GM12872 (cell line): ENCODE measurements around the gene CNP.

Experiments used
- TF ChIP-seq, protein P1 (sequence below): IDR thresholded peaks from 3 replicates; pipeline ENCODE4 v1.5.1; 2011; ENCODE audit warnings: low read depth, mild to moderate bottlenecking, low read length, moderate library complexity; ENCODE audit not compliant: insufficient read depth

The CNP gene

DNA sequence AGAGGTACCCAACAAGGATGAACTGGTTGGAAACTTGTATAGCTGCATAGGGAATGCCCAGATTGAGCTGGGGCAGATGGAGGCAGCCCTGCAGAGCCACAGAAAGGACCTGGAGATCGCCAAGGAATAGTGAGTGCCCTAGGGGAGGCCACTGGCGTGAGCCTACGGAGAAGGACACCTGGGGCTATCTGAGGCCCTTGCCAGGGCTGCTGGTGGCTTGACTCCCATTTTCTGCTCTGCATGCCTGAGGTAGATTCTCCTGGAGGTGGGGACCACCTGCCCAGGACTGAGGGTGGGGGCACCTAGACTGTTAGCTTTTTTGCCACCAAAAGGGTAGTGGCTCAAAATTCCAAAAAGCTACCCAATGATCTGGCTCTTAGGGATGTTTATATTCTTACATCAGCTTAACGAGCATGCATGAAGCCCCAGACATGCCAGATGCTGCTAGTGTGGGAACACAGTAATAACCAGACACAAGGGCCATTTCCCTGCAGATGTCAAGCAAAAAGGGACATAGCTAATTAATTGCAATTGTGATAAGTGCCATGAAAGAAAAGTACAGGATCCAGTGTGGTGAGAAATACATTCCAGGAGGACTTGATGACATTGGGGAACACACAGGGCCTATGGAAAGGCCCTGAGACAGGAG, 27.4 kb upstream of the CNP start:
- TF ChIP-seq, protein P1, sequence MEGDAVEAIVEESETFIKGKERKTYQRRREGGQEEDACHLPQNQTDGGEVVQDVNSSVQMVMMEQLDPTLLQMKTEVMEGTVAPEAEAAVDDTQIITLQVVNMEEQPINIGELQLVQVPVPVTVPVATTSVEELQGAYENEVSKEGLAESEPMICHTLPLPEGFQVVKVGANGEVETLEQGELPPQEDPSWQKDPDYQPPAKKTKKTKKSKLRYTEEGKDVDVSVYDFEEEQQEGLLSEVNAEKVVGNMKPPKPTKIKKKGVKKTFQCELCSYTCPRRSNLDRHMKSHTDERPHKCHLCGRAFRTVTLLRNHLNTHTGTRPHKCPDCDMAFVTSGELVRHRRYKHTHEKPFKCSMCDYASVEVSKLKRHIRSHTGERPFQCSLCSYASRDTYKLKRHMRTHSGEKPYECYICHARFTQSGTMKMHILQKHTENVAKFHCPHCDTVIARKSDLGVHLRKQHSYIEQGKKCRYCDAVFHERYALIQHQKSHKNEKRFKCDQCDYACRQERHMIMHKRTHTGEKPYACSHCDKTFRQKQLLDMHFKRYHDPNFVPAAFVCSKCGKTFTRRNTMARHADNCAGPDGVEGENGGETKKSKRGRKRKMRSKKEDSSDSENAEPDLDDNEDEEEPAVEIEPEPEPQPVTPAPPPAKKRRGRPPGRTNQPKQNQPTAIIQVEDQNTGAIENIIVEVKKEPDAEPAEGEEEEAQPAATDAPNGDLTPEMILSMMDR = no peak

DNA sequence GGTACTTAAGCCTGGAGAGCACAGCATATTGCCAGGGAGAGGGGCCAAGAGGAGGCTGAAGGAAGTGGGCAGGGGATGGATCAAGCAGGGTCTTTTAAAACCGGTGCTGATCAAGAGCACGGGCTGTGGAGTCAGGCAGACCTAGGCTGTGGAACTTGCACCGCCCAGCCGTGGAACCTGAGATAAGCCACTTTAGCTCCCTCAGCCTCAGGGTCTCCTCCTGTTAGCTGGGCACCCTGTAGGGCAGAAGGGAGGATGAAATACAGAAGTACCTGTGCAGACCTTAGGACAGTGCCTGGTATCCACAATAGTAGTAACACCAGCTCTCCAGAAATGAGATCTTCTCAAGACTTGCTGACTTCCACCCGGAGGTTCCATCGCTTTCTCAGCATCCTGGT, 26.9 kb upstream of the CNP start:
- TF ChIP-seq, protein P1 = no peak

DNA sequence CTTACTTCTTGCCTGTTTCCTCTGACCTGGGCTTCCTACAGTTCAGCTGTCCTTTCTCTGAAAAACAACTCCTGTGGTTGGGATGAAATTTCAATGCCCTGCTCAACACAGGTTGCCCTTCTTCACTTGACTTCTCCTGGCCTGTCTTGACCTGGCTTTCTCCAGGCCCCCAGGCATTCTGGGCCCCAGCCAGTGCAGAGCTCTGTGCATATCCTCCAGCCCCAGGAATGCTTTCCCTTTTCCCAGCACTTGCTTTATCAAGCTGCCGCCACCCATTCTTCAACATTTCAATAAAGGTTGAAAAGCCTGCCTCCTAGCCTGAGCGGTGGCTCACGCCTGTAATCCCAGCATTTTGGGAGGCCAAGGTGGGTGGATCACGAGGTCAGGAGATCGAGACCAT, 25.4 kb upstream of the CNP start:
- TF ChIP-seq, protein P1 = no peak

DNA sequence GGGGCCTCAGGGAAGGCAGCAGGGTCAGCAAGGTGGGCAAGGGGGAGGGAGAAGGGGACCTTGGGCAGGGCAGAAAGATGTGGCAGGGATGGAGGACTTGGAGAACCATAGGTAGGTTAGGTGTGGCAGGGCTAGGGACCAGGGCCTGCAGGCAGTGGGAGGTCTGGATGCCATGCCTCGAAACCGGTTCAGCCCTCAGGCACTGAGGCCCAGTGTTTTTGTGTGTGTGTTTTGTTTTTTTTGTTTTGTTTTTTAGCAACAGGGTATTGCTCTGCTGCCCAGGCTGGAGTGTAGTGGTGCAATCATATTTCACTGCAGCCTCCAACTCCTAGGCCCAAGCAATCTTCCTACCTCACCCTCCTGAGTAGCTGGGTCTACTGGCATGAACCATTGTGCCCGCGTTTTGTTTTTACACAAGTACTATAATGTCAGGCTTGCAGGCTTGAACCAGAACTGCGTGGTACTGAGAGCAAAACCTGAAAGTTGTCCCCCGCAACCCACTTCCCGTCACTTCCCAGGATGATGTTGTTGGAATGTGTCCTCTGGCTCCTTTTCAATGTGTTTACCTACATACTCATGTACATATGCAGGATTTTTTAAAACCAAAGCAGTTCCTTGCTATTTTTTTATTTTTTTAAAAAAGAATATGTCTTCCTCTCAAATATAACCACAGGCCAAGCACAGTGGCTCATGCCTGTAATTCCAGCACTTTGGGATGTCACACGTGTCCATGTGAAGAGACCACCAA, 23.8 kb upstream of the CNP start:
- TF ChIP-seq, protein P1 = no peak

DNA sequence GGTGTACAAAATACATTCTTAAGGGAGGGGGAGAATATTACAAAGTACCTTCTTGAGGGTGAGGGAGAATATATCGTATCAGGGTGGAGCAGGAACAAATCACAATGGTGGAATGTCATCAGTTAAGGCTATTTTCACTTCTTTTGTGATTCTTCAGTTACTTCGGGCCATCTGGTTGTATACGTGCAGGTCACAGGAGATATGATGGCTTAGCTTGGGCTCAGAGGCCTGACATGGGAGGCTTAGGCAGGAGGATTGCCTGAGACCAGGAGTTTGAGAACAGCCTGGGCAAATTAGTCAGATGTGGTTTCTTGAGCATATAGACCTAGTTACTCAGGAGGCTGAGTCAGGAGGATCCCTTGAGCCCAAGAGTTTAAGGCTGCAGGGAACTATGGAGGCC, 23.1 kb upstream of the CNP start:
- TF ChIP-seq, protein P1 = no peak

DNA sequence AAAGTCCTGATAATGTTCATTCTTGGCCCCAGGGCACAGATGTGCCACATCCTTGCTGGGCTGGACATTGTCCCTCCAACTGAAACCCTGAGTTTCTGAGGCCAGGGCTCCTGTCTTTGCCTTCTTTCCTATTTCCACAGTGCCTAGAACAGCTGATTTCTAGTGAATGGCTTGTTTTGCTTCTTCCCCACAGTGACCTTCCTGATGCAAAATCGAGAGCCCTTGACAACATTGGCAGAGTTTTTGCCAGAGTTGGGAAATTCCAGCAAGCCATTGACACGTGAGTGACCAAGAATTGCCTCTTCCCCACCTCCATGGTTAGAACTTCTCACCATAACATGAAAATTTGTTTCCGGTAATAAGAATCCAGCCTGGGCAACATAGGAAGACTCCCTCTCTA, 21.7 kb upstream of the CNP start:
- TF ChIP-seq, protein P1 = no peak

DNA sequence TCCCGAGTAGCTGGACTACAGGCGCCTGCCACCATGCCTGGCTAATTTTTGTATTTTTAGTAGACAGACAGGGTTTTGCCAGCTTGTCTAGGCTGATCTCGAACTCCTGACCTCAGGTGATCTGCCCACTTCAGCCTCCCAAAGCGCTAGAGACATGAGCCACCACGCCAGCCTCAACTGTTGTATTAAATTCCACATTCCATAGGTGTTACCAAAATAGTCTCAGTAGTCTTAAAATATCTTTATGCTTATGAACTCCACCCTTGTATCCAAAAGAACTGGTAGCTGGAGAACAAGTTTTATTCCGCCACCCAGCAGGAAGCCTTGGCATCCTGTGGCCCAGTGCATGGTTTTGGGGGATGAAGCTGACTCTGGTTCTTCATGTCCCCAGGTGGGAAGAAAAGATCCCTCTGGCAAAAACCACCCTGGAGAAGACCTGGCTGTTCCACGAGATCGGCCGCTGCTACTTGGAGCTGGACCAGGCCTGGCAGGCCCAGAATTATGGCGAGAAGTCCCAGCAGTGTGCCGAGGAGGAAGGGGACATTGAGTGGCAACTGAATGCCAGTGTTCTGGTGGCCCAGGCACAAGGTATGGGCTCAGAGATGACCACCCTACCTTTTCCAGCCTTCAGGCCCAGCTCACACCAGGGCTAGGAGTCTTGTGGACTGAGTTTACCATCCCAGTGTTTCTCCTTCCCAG, 17.7 kb upstream of the CNP start:
- TF ChIP-seq, protein P1 = no peak
